ENCODE results near the gene HNRNPH2. TPM values are rescaled to one million over a fixed set of nuclear protein-coding genes. Genes with fewer than 3 reads are reported as not detected.

The HNRNPH2 gene
- total RNA-seq, 1 donor from 2014 or later: 55.6 TPM

DNA sequence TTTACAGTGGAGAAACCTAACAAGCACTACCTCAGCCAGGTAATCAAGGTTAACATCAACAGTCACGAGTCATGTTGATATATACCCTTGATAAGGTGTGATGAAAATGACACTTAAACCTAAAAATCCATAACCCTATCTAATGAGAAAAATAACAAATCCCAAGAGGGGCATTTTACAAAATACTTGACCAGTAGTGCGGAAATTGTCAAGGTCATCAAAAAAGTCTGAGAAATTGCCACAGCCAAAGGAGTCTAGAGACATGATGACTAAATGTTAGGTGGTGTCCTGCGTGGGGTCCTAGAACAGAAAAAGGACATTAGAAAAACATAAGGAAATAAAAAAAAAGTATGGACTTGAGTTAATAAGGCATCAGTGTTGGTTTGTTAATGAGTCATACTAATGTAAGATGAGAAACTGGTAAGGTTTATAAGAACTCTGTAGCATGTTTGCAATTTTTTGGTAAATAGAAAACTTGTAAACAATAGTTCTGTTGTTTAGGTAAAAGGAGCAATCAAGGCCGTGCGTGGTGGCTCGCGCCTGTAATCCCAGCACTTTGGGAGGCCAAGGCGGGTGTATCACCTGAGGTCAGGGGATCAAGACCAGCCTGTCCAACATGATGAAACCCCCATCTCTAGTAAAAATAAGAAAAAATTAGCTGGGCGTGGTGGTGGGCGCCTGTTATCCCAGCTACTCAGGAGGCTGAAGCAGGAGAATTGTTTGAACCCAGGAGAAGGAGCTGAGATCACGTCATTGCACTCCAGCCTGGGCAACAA lies 14.3 kb upstream of the HNRNPH2 start:
- intact Hi-C loops (cut with DNase I): loop anchor here (5.0 kb wide), 1 partner anchor 46 kb away; the partner anchor contains the start of gene TIMM8A
- no peak for DNase-seq (ENCODE audit: low spot score)

DNA sequence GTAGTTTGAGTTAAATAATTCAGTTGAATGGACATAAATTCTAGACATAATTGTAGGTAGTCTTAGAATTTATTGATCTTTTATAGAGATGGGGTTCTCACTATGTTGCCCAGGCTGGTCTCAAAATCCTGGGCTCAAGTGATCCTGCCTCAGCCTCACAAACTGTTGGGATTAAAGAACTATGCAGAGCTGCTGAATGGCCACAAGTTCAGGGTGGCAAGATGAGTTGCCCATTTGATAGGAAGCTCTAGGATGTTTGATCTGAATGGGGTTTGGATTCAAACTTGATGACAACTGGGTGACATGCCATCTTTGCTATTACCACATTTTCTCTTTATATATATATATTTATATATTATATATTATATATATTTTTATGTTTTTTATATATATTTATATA lies 13.7 kb upstream of the HNRNPH2 start:
- intact Hi-C loops (cut with DNase I): loop anchor here (5.0 kb wide), 1 partner anchor 47 kb away; the partner anchor contains the start of gene TIMM8A

GRCh38 chrX:101395789-101396188 lies 12.2 kb upstream of the HNRNPH2 start:
- DNase-seq (ENCODE audit: low spot score): no peak
- intact Hi-C loops (cut with DNase I): no loop called here

More for the DNA sequence above, 13.7 kb upstream of the HNRNPH2 start:
- DNase-seq (ENCODE audit: low spot score): no peak

DNA sequence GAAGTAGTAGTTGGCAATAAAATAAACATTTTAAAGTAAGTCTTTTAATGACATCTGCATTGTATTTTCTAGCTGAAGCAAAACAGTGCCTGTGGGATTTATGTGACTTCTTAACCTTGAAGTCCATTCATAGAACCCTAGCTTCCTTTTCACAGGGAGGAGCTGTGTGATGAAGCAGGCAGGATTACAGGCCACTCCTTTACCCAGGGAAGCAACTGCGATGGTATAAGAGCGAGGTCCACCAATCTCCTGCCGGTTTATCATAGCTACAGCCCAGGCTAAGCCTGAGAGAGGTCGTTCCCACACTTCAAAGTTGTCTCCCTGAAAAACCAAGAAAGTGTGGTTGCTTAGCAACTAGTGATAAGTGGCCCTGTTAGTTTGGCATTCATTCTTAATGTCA lies 10.2 kb upstream of the HNRNPH2 start:
- intact Hi-C loops (cut with DNase I): no loop called here
- DNase-seq (ENCODE audit: low spot score): no peak

GRCh38 chrX:101398694-101399093 lies 9.3 kb upstream of the HNRNPH2 start:
- no peak for DNase-seq (ENCODE audit: low spot score)
- intact Hi-C loops (cut with DNase I): no loop called here

- intact Hi-C loops (cut with DNase I): no loop called here
- DNase-seq (ENCODE audit: low spot score): no peak
Measured at GRCh38 chrX:101399825-101400224, 8.2 kb upstream of the HNRNPH2 start.

DNA sequence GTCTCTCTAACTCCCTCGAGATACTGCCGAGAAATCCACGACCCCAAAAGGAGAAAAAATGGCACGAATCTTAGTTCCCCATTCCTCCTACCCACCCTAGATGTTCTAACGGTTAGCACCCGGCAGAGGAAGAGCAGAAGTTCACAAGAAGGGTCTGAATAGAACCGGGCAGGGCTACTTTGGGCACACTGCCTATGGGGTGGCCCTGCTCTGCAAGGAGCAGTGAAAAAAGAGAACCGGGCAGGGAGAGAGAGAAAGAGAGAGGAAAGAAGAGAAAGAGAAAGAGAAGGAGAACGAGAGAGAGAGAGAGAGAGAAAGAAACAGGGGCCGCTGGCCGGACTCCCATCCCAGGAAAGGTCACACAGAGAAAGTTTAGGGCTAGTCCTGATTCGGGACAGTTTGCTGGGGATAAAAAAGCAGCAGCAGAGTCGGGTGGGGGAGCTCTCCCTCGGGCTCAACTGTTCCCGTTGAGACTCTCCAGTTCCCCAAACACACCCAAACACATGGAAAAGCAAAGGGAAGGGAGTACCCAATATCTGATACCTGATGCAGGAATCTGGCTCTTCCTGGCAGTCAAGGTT lies 765 bp upstream of the HNRNPH2 start:
- intact Hi-C loops (cut with DNase I): no loop called here
- no peak for DNase-seq (ENCODE audit: low spot score)

DNA sequence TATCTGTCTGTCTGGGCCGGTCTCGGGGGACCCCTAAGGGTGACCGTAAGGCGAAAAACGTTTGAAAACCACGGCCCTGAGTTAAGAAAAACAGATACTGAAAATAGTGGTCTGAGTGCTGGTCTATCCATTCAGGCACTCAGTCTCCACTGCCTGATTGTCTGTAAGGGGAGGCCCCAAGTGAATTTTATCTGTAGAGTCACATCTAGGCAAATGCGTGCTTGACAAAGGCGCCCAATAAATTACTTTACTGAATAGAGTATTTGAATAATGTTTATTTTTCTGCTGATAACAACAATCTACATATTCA lies 465 bp downstream of the HNRNPH2 start:
- DNase-seq (ENCODE audit: low spot score): no peak
- intact Hi-C loops (cut with DNase I): no loop called here

- no peak for DNase-seq (ENCODE audit: low spot score)
- intact Hi-C loops (cut with DNase I): no loop called here
Measured at GRCh38 chrX:101409043-101409442, 1.0 kb downstream of the HNRNPH2 start.

DNA sequence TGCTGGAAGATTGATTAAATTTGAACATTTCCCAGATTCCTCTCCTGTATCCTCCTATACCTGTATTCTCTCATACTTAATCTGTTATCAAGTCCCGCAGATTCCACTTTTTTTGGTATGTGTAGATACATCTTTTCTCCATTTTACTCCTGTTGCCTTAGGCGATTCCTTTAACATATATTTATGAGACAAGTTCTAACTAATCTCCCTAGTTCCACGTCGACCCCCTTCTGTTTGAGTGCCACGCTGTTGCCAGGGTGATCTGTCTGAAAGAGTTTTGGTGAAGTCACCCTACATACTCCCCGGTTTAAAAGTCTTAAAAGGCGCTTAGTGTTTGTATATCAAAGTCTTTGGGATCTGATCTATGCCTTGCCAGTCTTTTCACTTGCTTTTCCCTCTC lies 2.4 kb downstream of the HNRNPH2 start:
- DNase-seq (ENCODE audit: low spot score): no peak
- intact Hi-C loops (cut with DNase I): no loop called here

- intact Hi-C loops (cut with DNase I): no loop called here
- DNase-seq (ENCODE audit: low spot score): no peak
Measured at GRCh38 chrX:101411984-101412383, 4.0 kb downstream of the HNRNPH2 start.

DNA sequence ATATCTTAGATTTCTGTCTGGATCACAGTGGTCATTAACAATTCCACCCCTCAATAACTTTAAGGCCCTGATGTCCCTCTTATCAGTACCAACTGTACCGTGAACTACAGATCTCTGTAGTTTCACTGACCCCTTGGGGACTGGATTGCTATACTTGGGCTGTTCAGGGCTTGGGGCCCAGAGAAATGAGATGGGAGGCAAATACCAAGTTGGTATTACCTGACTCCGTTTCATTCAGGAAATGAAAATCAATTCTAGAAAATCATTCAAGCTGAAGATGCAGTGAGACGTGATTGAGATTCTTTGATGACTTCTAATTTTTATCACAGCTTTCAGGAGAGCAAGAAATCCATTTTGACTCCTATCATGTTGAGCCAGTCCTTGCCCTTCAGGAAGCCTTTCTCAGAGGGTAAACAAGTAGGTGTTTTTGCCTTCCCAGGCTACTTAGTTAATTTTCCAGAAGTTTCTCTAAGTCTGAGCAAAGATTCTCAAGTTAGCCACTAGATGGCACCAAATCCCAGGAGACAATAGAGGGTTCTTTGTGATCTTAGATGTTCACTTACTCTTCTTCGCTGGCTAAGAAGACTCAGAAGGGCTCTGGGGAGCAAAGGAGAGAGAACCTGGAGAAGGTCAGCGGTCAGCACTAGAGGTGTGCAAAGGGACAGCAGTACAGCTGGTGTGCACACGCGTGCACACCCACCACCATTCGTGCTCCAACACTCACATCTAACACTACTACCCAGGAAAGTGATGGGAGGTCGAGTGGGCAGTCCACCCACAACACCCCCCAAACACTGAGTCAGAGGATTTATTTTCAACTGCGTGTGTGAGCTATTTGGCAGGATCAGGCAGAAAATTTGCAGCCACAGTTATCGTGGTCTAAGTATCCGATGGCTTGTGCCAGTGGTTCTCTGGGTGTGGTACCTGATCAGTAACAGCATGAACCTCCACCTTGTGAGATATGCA lies 7.4 kb downstream of the HNRNPH2 start:
- no peak for DNase-seq (ENCODE audit: low spot score)
- intact Hi-C loops (cut with DNase I): loop anchor here (2.0 to 5.0 kb wide), 2 partner anchors 135 to 382 kb away; partner anchors contain the start of gene ARMCX1

DNA sequence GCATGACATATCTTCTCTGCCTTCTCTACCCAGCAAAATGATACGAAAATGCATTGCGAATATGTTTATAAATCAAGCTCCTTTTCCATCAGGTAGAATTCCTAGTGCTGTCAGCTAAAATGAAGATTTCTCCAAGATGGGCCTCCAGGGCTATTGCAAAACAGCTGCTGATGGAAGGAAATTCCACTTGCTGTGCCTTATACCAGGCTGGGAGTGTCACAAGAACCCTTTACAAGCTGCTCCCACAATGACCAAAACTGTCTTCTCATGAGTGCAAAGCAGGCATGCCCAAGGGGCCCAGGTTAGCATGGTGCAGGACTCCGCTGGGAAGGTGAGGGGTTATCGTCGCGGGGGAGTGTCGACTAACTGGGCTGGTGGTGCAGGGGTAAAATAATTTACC lies 8.7 kb downstream of the HNRNPH2 start:
- intact Hi-C loops (cut with DNase I): loop anchor here (5.0 kb wide), 1 partner anchor 381 kb away; no protein-coding TSS in a partner anchor
- DNase-seq (ENCODE audit: low spot score): no peak

GRCh38 chrX:101417190-101417589 lies 9.2 kb downstream of the HNRNPH2 start:
- intact Hi-C loops (cut with DNase I): loop anchor here (5.0 kb wide), 1 partner anchor 380 kb away; no protein-coding TSS in a partner anchor
- DNase-seq (ENCODE audit: low spot score): no peak

- DNase-seq (ENCODE audit: low spot score): peak; percentile 88
- intact Hi-C loops (cut with DNase I): loop anchor here (5.0 kb wide), 1 partner anchor 379 kb away; no protein-coding TSS in a partner anchor
Measured at GRCh38 chrX:101417981-101418841, 10.2 kb downstream of the HNRNPH2 start.

DNA sequence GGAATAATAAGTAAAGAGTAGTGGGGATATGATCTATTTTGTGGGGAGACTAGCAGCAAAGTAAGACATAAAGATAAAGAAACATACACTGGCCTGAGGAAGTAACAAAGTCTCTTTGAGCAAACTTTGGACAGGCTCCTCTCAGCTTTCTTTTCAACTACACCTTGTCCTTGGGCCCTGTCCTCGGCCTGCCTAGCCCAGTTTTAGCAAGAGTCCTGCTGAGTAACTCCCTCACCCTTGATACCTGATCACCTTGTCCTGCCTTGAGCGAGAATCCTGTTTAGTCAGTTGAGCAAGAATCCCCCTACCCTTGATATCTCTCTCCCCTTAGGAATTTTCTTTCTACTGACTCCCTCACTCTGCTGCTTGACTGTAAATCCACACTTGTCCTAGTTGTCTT lies 11.5 kb downstream of the HNRNPH2 start:
- intact Hi-C loops (cut with DNase I): loop anchor here (5.0 kb wide), 1 partner anchor 378 kb away; no protein-coding TSS in a partner anchor

GRCh38 chrX:101427954-101428353 lies 19.9 kb downstream of the HNRNPH2 start:
- no peak for DNase-seq (ENCODE audit: low spot score)
- intact Hi-C loops (cut with DNase I): no loop called here

More for the DNA sequence above, 11.5 kb downstream of the HNRNPH2 start:
- no peak for DNase-seq (ENCODE audit: low spot score)

DNA sequence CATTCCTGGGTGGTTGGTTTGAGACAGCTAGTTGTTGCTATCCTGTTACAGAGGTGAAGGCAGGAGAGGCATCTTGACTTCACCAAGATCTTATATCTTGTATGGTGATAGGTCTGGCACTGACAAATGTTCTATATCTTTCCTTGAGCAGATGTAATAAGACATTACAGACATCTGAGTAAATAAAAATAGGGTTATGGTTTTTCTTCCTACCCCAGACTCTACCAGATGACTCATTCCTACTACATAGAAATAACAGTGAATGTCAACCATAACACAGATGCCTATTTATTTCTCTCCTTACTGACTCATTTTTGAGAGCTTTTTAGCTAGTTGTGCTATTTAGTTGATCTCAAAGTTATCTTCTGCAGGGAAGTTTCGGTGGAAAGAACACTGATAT lies 21.9 kb downstream of the HNRNPH2 start:
- intact Hi-C loops (cut with DNase I): no loop called here

DNA sequence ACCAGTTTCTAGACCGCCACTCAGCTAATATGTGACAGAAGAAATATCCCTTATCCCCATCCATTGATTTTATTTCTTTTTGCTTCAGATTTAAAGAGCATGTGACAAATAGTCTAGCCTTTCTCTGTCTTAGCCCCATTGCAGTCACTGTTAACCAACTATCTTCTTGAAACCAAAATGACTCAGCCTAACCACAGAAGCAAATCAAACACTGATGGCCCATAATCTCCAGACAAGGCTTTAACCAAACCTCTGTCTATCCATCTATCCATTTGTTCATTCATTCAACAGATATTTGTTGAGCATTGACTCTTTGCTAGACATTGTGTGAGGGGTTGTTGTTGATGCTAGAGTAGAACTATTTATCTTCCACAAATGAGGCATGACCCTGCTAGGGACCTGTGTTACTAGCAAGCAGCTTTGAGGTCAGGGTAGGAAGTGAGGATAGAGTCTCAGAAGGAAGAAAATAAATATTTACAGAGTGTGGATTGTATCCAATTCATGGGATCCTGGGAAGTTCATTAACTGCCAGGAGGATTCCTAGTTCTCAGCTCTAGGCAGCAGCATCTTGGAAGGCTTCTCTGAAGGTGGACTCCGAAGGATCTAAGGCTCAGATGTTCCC lies 22.5 kb downstream of the HNRNPH2 start:
- DNase-seq (ENCODE audit: low spot score): no peak
- intact Hi-C loops (cut with DNase I): no loop called here

More for the DNA sequence above, 21.9 kb downstream of the HNRNPH2 start:
- DNase-seq (ENCODE audit: low spot score): no peak
